HepG2 (cell line): Measurements from ENCODE around the gene PHF13. TPM values are rescaled to one million over a fixed set of nuclear protein-coding genes. Genes with fewer than 3 reads are reported as not detected.

ENCODE experiments used
- ARHGAP35 ChIP-seq: sonication (generic); formaldehyde crosslinking; IDR thresholded peaks from 2 replicates; pipeline ENCODE4 v1.9.0; 2022; ENCODE audit warnings: mild to moderate bottlenecking, inconsistent platforms, moderate library complexity, missing genetic modification reagents, borderline replicate concordance
- BORCS8-MEF2B ChIP-seq: sonication (generic); formaldehyde crosslinking; IDR thresholded peaks from 2 replicates; pipeline ENCODE4 v1.8.0; 2022; ENCODE audit warnings: mild to moderate bottlenecking, missing genetic modification reagents
- NRL ChIP-seq: sonication (generic); formaldehyde crosslinking; IDR thresholded peaks from 2 replicates; pipeline ENCODE4 v1.5.0; 2020; ENCODE audit warnings: missing genetic modification reagents, mild to moderate bottlenecking, moderate library complexity, borderline replicate concordance
- RARG ChIP-seq: sonication (generic); formaldehyde crosslinking; IDR thresholded peaks from 2 replicates; pipeline ENCODE4 v1.4.0; 2020; ENCODE audit warnings: low read depth, mild to moderate bottlenecking, missing genetic modification reagents
- RCOR2 ChIP-seq: IDR thresholded peaks from 2 replicates; pipeline ENCODE4 v1.6.1; 2016; ENCODE audit warnings: missing biosample characterization, missing genetic modification reagents
- SALL2 ChIP-seq: sonication (generic); formaldehyde crosslinking; IDR thresholded peaks from 2 replicates; pipeline ENCODE4 v1.8.1; 2023; ENCODE audit warnings: mild to moderate bottlenecking, missing genetic modification reagents, inconsistent platforms
- THAP7 ChIP-seq: sonication (generic); formaldehyde crosslinking; IDR thresholded peaks from 2 replicates; pipeline ENCODE4 v1.8.1; 2023; ENCODE audit warnings: mild to moderate bottlenecking, missing genetic modification reagents
- ZNF24 ChIP-seq: fragments of 450-650 bp; IDR thresholded peaks from 2 replicates; pipeline ENCODE4 v1.6.1; 2017; ENCODE audit warnings: antibody characterized with exemption, mild to moderate bottlenecking
- ZNF432 ChIP-seq: sonication (generic); formaldehyde crosslinking; IDR thresholded peaks from 2 replicates; pipeline ENCODE4 v1.5.0; 2020; ENCODE audit warnings: missing genetic modification reagents, mild to moderate bottlenecking, borderline replicate concordance
- ZNF512 ChIP-seq: sonication (generic); formaldehyde crosslinking; IDR thresholded peaks from 2 replicates; pipeline ENCODE4 v1.4.0; 2020; ENCODE audit warnings: mild to moderate bottlenecking, missing genetic modification reagents
- ZNF598 ChIP-seq: sonication (generic); formaldehyde crosslinking; IDR thresholded peaks from 2 replicates; pipeline ENCODE4 v1.5.1; 2020; ENCODE audit warnings: mild to moderate bottlenecking, missing genetic modification reagents, borderline replicate concordance
- ZNF7 ChIP-seq: IDR thresholded peaks from 2 replicates; pipeline ENCODE4 v1.6.1; 2016; ENCODE audit warnings: missing biosample characterization, missing genetic modification reagents
- polyA plus RNA-seq, 8 experiments: library from polyadenylated mRNA; depleted of rRNA in 3 of 8; stranded (reverse) in 7 of 8; unstranded in 1 of 8; fragments of >200 nt; fragmentation: Illumina TruSeq in 4 of 8; extraction: Trizol in 4 of 8; gene quantifications; 2 replicates each; pipeline versions ENCODE4 v1.2.1 to v1.2.3, GENCODE V29; 2011 to 2016; ENCODE audit warnings: low read depth in 4 of 8, missing spikeins in 1 of 8, mixed read lengths in 1 of 8; ENCODE audit not compliant: insufficient read depth in 1 of 8
- total RNA-seq, 5 experiments: library from RNA; depleted of rRNA; stranded (reverse); fragments of >200 nt; fragmentation: Illumina TruSeq; extraction: Trizol; gene quantifications; 2 replicates each; pipeline ENCODE4 v1.2.3, GENCODE V29; 2016; ENCODE audit warnings: low read depth in 1 of 5
- TF ChIP-seq, protein P1 (sequence below), 2 experiments: fragments of 450-650 bp in 1 of 2; sonication (generic) in 1 of 2; formaldehyde crosslinking in 1 of 2; IDR thresholded peaks; 2 replicates each; pipeline versions ENCODE4 v1.6.1 to v1.8.0; 2016 to 2022; ENCODE audit warnings: antibody characterized with exemption in 1 of 2, mild to moderate bottlenecking in 1 of 2, missing genetic modification reagents in 1 of 2
- TF ChIP-seq, protein P2 (sequence below): conservative IDR thresholded peaks from 2 replicates; pipeline ENCODE4 v1.6.1; 2018; ENCODE audit warnings: missing genetic modification reagents

Gene PHF13
- total and polyA plus RNA-seq, 2 of the 13 experiments (the other 11 are each of a cell fraction or from before 2014, with no cell fraction given), result 4.7 to 7.4 TPM

- TF ChIP-seq, protein P1, sequence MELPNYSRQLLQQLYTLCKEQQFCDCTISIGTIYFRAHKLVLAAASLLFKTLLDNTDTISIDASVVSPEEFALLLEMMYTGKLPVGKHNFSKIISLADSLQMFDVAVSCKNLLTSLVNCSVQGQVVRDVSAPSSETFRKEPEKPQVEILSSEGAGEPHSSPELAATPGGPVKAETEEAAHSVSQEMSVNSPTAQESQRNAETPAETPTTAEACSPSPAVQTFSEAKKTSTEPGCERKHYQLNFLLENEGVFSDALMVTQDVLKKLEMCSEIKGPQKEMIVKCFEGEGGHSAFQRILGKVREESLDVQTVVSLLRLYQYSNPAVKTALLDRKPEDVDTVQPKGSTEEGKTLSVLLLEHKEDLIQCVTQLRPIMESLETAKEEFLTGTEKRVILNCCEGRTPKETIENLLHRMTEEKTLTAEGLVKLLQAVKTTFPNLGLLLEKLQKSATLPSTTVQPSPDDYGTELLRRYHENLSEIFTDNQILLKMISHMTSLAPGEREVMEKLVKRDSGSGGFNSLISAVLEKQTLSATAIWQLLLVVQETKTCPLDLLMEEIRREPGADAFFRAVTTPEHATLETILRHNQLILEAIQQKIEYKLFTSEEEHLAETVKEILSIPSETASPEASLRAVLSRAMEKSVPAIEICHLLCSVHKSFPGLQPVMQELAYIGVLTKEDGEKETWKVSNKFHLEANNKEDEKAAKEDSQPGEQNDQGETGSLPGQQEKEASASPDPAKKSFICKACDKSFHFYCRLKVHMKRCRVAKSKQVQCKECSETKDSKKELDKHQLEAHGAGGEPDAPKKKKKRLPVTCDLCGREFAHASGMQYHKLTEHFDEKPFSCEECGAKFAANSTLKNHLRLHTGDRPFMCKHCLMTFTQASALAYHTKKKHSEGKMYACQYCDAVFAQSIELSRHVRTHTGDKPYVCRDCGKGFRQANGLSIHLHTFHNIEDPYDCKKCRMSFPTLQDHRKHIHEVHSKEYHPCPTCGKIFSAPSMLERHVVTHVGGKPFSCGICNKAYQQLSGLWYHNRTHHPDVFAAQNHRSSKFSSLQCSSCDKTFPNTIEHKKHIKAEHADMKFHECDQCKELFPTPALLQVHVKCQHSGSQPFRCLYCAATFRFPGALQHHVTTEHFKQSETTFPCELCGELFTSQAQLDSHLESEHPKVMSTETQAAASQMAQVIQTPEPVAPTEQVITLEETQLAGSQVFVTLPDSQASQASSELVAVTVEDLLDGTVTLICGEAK (IDR thresholded peaks at IDR 0.05), result no peak
- TF ChIP-seq, protein P1 (CRISPR knock-in tag; IDR thresholded peaks at IDR 0.05), result peak; percentile 61; the same call in 1 of the 2 replicates
- TF ChIP-seq ZNF598, result 0 out of 2 replicates have a peak, but pooled peaks have one; percentile 64
- no peak for TF ChIP-seq ZNF7 (CRISPR knock-in tag)
- no peak; the same call in 1 of the 2 replicates for TF ChIP-seq SALL2 (CRISPR knock-in tag)
- no peak for TF ChIP-seq BORCS8-MEF2B (CRISPR knock-in tag)
- no peak for TF ChIP-seq ZNF512 (CRISPR knock-in tag)
- no peak for TF ChIP-seq ZNF432 (CRISPR knock-in tag)
- no peak for TF ChIP-seq RCOR2
- TF ChIP-seq, protein P2, sequence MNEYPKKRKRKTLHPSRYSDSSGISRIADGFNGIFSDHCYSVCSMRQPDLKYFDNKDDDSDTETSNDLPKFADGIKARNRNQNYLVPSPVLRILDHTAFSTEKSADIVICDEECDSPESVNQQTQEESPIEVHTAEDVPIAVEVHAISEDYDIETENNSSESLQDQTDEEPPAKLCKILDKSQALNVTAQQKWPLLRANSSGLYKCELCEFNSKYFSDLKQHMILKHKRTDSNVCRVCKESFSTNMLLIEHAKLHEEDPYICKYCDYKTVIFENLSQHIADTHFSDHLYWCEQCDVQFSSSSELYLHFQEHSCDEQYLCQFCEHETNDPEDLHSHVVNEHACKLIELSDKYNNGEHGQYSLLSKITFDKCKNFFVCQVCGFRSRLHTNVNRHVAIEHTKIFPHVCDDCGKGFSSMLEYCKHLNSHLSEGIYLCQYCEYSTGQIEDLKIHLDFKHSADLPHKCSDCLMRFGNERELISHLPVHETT (CRISPR knock-in tag), result no peak
- TF ChIP-seq NRL (CRISPR knock-in tag), result no peak
- no peak; the same call in 1 of the 2 replicates for TF ChIP-seq ARHGAP35 (CRISPR knock-in tag)
- TF ChIP-seq THAP7 (CRISPR knock-in tag), result no peak
- no peak for TF ChIP-seq ZNF24
- TF ChIP-seq RARG, result no peak
Measured at GRCh38 chr1:6579374-6580118, 34.0 kb upstream of the PHF13 start, which contains the start of gene ZBTB48 (continued).
